AG10803 (cell line): ENCODE results near the gene MAMLD1.

ENCODE experiments used
- DNase-seq: peaks from one replicate; pipeline ENCODE4 v3.0.0; 2010; ENCODE audit warnings: low read depth
- H3K4me3 ChIP-seq: 2 replicates; pipeline ENCODE4 v1.5.1; 2011; ENCODE audit warnings: mild to moderate bottlenecking, low read length, control low read depth
- TF ChIP-seq, protein P1 (sequence below): conservative IDR thresholded peaks from 2 replicates; pipeline ENCODE4 v1.5.1; 2011; ENCODE audit warnings: mild to moderate bottlenecking, low read length, control low read depth, inconsistent platforms

MAMLD1 gene

DNA sequence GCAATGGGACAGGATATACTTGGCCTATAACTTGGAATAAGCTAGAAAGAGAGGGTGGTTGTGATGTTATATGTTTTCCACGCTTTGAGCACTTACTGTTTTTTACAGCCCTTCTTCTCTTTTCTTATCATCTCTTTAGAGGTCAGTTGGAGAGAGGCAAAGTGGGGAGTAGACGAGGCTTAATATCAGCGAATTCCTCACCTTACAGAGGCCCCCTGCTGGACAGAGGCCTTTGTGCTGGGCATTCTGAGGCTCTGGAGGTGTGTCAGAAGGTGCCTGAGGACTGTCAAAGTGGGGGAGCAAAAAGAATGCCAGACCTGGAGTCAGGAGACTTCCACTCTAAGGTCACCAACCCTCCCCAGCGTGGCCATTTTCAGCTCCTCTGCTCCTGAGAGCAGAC is 42.5 kb downstream of the MAMLD1 start:
- TF ChIP-seq, protein P1, sequence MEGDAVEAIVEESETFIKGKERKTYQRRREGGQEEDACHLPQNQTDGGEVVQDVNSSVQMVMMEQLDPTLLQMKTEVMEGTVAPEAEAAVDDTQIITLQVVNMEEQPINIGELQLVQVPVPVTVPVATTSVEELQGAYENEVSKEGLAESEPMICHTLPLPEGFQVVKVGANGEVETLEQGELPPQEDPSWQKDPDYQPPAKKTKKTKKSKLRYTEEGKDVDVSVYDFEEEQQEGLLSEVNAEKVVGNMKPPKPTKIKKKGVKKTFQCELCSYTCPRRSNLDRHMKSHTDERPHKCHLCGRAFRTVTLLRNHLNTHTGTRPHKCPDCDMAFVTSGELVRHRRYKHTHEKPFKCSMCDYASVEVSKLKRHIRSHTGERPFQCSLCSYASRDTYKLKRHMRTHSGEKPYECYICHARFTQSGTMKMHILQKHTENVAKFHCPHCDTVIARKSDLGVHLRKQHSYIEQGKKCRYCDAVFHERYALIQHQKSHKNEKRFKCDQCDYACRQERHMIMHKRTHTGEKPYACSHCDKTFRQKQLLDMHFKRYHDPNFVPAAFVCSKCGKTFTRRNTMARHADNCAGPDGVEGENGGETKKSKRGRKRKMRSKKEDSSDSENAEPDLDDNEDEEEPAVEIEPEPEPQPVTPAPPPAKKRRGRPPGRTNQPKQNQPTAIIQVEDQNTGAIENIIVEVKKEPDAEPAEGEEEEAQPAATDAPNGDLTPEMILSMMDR, result no peak
- DNase-seq, result no peak
- no peak overlapping the region for H3K4me3 ChIP-seq

DNA sequence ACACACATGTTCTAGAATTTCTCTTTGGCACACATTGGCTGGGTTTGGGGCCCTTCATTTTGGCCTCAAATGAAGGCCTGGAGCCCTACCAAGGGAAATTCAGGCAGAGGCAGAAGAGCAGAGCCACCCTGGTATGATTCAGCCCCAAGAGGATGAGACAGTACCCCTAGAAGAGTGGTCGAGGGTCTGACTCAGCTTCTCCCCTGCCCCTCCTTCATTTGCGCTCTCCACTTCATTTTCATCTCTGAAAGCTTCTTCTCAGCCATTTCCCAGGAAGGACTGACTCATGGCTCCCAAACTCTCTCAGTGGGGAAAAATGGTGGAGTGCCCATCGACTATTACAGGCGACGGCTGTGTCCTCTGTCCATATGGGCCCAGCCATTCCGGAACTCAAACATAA is 43.5 kb downstream of the MAMLD1 start:
- H3K4me3 ChIP-seq, result no peak overlapping the region
- TF ChIP-seq, protein P1, result no peak
- no peak for DNase-seq

DNA sequence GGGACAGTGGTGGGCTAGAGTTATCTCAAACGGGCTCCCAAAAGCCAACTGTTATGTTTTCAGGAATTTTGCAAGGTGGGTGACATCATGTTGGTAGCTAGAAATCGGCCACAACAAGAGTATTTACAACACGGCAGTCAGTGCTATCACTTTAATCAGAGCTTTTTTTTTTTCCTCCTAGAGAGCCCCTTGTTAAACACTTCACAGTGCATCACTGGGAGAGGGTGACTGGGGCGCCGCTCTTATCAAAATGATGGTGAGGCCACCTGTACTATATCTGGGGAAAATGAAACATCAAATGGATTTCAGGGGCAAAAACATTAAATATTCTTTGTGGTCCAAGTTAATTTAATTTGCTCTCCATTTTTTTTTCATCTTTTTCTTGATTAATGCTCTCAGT is 44.9 kb downstream of the MAMLD1 start:
- H3K4me3 ChIP-seq, result no peak overlapping the region
- DNase-seq, result no peak
- TF ChIP-seq, protein P1, result no peak

DNA sequence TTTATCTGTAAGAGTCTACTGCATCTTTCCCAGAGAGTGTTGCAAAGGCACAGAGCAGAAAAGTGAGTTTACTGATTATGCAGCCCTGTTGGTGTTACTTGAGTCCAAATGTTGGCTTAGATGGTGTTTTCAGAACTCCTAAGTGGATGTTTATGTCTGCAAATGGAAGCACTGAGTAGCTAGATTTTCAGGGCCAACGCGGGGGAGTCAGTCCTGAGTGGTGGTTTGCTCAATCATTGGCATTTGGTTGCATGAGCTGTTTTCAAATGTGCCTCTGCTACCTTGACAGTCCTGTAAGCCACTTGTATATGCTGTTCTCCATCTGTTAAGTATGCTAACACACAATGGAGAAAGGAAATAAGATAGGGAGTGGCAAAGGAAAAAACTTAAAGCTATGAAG is 45.4 kb downstream of the MAMLD1 start:
- DNase-seq, result no peak
- no peak overlapping the region for H3K4me3 ChIP-seq
- TF ChIP-seq, protein P1, result no peak

DNA sequence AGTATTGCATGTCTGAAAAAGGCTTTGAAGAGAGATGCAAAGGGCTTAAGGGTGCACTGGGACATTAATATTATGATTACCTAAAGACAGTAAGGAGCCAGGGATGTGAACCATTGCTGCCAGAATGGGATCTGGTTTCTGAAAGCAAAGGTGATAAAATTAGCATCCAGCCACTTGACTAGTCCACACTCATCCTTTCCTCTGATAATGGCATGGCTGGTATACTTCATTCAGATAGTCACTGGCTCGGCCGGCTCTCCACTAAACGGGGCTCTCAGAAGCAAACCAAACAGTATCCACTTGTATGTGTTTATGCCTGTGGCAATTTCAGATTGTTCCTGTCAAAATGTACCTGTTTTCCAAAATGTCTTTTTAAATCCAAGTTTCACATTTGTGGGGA is 46.4 kb downstream of the MAMLD1 start:
- no peak for DNase-seq
- TF ChIP-seq, protein P1, result no peak
- no peak overlapping the region for H3K4me3 ChIP-seq

DNA sequence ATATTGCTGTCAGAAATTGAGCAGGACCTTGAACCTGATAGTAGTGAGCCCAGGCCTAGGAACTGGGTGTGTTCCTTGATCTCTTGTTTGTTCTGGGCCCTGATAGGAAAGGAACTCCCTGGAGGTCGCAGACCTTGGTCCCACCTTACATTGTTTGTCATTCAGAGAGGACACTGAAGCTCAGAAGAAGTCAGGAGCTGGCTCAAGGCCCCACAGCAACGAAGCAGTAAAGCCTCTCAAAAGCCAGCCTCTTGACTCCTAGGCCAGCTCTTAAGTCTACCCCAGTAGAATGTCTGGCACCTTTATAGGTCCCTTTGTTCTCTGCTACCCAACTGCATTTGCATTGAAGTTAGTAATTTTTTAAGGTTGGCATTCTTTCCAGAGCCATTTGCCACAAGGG is 46.8 kb downstream of the MAMLD1 start:
- TF ChIP-seq, protein P1, result no peak
- H3K4me3 ChIP-seq, result no peak overlapping the region
- DNase-seq, result no peak

DNA sequence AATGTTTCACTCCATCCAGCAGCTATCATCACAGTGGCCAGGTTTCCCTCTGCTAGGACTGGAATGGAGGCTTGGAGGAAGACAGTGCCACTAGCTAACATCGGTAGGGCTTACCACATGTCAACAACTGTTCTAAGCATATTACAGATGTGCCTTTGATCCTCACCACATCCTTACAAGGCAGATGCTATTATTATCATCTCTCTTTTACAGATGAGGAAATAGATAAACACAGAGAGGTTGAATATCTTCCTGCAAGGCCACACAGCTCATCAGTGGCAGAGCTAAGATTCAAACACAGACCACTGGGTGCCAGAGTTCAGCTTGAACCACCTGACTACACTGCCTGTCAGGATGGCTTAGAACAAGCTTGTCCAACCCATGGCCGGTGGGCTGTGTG is 47.4 kb downstream of the MAMLD1 start:
- TF ChIP-seq, protein P1, result no peak
- DNase-seq, result peak; percentile 5

More for the DNA sequence above, 47.4 kb downstream of the MAMLD1 start:
- H3K4me3 ChIP-seq, result no peak overlapping the region
